Endothelial cell of umbilical vein (primary cell): ENCODE results near the gene TFDP1. TPM values are rescaled to one million over a fixed set of nuclear protein-coding genes. Genes with fewer than 3 reads are reported as not detected.

Experiments
- BruUV-seq: library from RNA; stranded (reverse); fragments of 400-500 nt; replicated peaks from 2 replicates; lab custom pipeline; 2021; lab: Mats Ljungman, UMichigan
- CTCF ChIA-PET: fragments of 300-600, 350-600 bp; sonication (Branson Sonifier 250); formaldehyde crosslinking; loops from one replicate; lab custom pipeline; 2021; ENCODE audit warnings: antibody characterized with exemption, inconsistent platforms; lab: Charles Lee
- POLR2A ChIA-PET: fragments of 300-600, 350-600 bp; sonication (Branson Sonifier 250); formaldehyde crosslinking; loops from one replicate; lab custom pipeline; 2021; ENCODE audit warnings: antibody characterized with exemption, inconsistent platforms; lab: Charles Lee
- DNase-seq: peaks from one replicate; pipeline ENCODE4 v3.0.0-alpha.2; 2011; ENCODE audit warnings: low read depth, low spot score
- FAIRE-seq: peaks from 2 replicates; lab custom pipeline; 2011; peaks lifted over from hg19 to GRCh38; lab: Jason Lieb, UNC
- H2AFZ ChIP-seq: 2 replicates; pipeline ENCODE4 v1.6.0; 2012; ENCODE audit warnings: low read depth, low read length, control low read depth, inconsistent platforms
- H3K27ac ChIP-seq: 2 replicates; pipeline ENCODE4 v1.5.1; 2011; ENCODE audit warnings: low read depth, mild to moderate bottlenecking, control low read depth, low read length, moderate library complexity; ENCODE audit not compliant: insufficient read depth
- H3K27me3 ChIP-seq, 2 experiments: 2 replicates each; pipeline versions ENCODE4 v1.6.0 to v1.6.1; 2011; ENCODE audit warnings: low read length in 2 of 2, mixed read lengths in 1 of 2; ENCODE audit not compliant: control insufficient read depth in 2 of 2, insufficient read depth in 2 of 2
- H3K36me3 ChIP-seq, 2 experiments: 2 replicates in 1 of 2; 3 replicates in 1 of 2; pipeline ENCODE4 v1.5.1; 2011; ENCODE audit warnings: low read length in 2 of 2, mild to moderate bottlenecking in 1 of 2, moderate library complexity in 1 of 2; ENCODE audit not compliant: control insufficient read depth in 2 of 2, insufficient read depth in 2 of 2; ENCODE audit errors: extremely low read depth in 1 of 2
- H3K4me1 ChIP-seq: 3 replicates; pipeline ENCODE4 v1.5.1; 2011; ENCODE audit warnings: mild to moderate bottlenecking, low read length; ENCODE audit not compliant: control insufficient read depth, insufficient read depth; ENCODE audit errors: extremely low read depth
- H3K4me2 ChIP-seq: 2 replicates; pipeline ENCODE4 v1.6.1; 2011; ENCODE audit warnings: low read length, control low read depth, mixed read lengths; ENCODE audit not compliant: insufficient read depth
- H3K4me3 ChIP-seq, 3 experiments: fragments of 200-600 bp in 1 of 3; sonication (generic), shearing (Covaris generic) in 1 of 3; replicated peaks in 1 of 3; 2 replicates each; pipeline ENCODE4 v1.5.1; 2011 to 2016; ENCODE audit warnings: control low read depth in 3 of 3, low read length in 3 of 3, mild to moderate bottlenecking in 2 of 3, inconsistent platforms in 1 of 3, low read depth in 1 of 3, moderate library complexity in 1 of 3; ENCODE audit not compliant: insufficient read depth in 1 of 3
- H3K79me2 ChIP-seq: 2 replicates; pipeline ENCODE4 v1.6.0; 2012; ENCODE audit warnings: low read length, inconsistent platforms; ENCODE audit not compliant: control insufficient read depth, insufficient read depth
- H3K9ac ChIP-seq: replicated peaks from 2 replicates; pipeline ENCODE3; 2011; ENCODE audit warnings: low read length, control low read depth; ENCODE audit not compliant: insufficient read depth; ENCODE audit errors: extremely low read depth
- H3K9me1 ChIP-seq: replicated peaks from 3 replicates; pipeline ENCODE4 v1.6.0; 2011; ENCODE audit warnings: mild to moderate bottlenecking, low read length; ENCODE audit not compliant: control insufficient read depth, insufficient read depth; ENCODE audit errors: extremely low read depth
- H3K9me3 ChIP-seq: replicated peaks from 2 replicates; pipeline ENCODE4 v1.5.1; 2012; ENCODE audit warnings: low read length, inconsistent platforms; ENCODE audit not compliant: control insufficient read depth, insufficient read depth
- H4K20me1 ChIP-seq: replicated peaks from 2 replicates; pipeline ENCODE3; 2011; ENCODE audit warnings: mild to moderate bottlenecking, low read length; ENCODE audit not compliant: control insufficient read depth, insufficient read depth; ENCODE audit errors: extremely low read depth
- EZH2 ChIP-seq: IDR thresholded peaks from 2 replicates; pipeline ENCODE4 v1.6.1; 2012; ENCODE audit warnings: borderline replicate concordance, low read depth, mild to moderate bottlenecking, moderate library complexity, low read length, inconsistent platforms; ENCODE audit not compliant: severe bottlenecking
- FOS ChIP-seq: IDR thresholded peaks from 2 replicates; pipeline ENCODE4 v1.6.1; 2011; ENCODE audit warnings: mild to moderate bottlenecking, low read length, moderate library complexity, borderline replicate concordance; ENCODE audit not compliant: insufficient read depth
- GATA2 ChIP-seq: IDR thresholded peaks from 2 replicates; pipeline ENCODE4 v1.7.0; 2011; ENCODE audit warnings: low read depth, mild to moderate bottlenecking, moderate library complexity, mixed read lengths, low read length; ENCODE audit not compliant: insufficient read length, insufficient read depth
- JUN ChIP-seq: IDR thresholded peaks from 2 replicates; pipeline ENCODE4 v1.6.1; 2011; ENCODE audit warnings: borderline replicate concordance, low read depth; ENCODE audit not compliant: insufficient read length, insufficient read depth
- MYC ChIP-seq: IDR thresholded peaks from one replicate; pipeline ENCODE4 v1.6.1; 2011; ENCODE audit warnings: mild to moderate bottlenecking, low read depth, low read length
- POLR2A ChIP-seq: IDR thresholded peaks from 2 replicates; pipeline ENCODE4 v1.6.1; 2012; ENCODE audit warnings: low read depth, mild to moderate bottlenecking, control low read depth, low read length
- POLR2AphosphoS5 ChIP-seq: IDR thresholded peaks from 2 replicates; pipeline ENCODE4 v1.6.1; 2012; ENCODE audit warnings: low read depth, mild to moderate bottlenecking, control low read depth, low read length, moderate library complexity; ENCODE audit not compliant: insufficient read depth
- dilution Hi-C: fragments of 300-500 bp; cut with MboI; formaldehyde crosslinking; loops from one replicate; pipeline ENCODE4 v1.15.0; 2019; ENCODE audit warnings: low sequenced_read_pairs; ENCODE audit not compliant: extremely low pct_ligation_motif_present
- intact Hi-C: fragments of 100-400 bp; cut with micrococcal nuclease; formaldehyde crosslinking; loops from one replicate; pipeline ENCODE4 v1.10.0; 2022
- polyA plus RNA-seq, 4 experiments: library from polyadenylated mRNA; depleted of rRNA in 3 of 4; stranded (reverse) in 3 of 4; unstranded in 1 of 4; fragments of >200 nt; gene quantifications; 2 replicates each; pipeline versions ENCODE4 v1.2.1 to v1.2.3, GENCODE V29; 2011 to 2012; ENCODE audit warnings: missing spikeins in 1 of 4
- total RNA-seq: library from RNA; stranded (reverse); gene quantifications from 2 replicates; pipeline ENCODE4 v1.2.3, GENCODE V29; 2021
- TF ChIP-seq, protein P1 (sequence below): IDR thresholded peaks from 2 replicates; pipeline ENCODE4 v1.6.1; 2011; ENCODE audit not compliant: insufficient read depth, insufficient read length
- TF ChIP-seq, protein P2 (sequence below), 2 donors: IDR thresholded peaks; 1 replicate in 1 of 2; 2 replicates in 1 of 2; pipeline ENCODE4 v1.5.1; 2011; ENCODE audit warnings: low read length in 2 of 2, mild to moderate bottlenecking in 2 of 2, moderate library complexity in 2 of 2, control low read depth in 1 of 2, inconsistent platforms in 1 of 2, low read depth in 1 of 2; ENCODE audit not compliant: insufficient read depth in 1 of 2; ENCODE audit errors: extremely low read depth in 1 of 2

The TFDP1 gene
- total and polyA plus RNA-seq, 2 donors (not counting 3 experiments of a cell fraction or from before 2014, with no cell fraction given) = 64.3 to 137 TPM

DNA sequence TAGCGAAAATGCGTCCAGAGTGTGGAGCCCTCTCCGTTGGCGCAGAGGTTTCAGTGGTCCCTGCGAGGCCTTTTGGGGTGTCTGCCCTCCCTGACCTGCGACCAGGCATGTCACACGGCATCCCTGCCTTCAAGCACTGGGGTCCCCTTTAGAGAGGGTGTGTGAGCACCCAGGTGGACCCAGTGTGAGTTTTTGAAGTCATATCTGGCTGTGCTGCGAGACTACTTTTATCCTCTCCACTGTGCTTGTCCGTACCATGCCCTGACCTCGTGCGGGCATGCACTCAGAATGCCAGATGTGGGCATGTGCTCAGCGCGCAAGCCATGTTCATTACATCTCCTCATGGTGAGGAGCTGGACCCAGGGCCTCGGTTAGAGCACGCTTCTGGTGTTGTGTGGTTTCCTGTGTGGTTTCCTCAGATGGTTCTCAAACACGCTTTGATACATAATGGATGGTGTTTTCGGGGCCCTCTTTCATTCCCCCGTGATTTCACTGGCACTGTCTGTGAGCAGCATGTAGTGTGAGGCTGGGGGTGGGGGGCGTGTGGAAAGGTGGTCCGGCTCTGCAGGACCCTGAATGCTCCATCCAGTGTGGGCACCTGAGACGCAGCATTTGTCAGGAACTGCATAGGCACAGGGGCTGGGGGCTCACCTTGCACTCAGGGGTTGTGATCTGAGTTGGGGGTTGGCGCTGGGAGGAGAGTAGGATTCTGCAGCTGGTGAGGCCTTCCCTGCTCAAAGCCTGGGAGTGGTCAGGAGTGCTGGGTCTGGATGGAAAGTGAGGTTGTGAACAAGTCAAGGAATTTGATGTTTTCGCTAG, 2.3 kb downstream of the TFDP1 start:
- BruUV-seq = no TSS peak
- no peaks in the 10 kb centered on the region for H4K20me1 ChIP-seq
- TF ChIP-seq POLR2AphosphoS5 (no peak), JUN (no peak), MYC (no peak), EZH2 (no peak), POLR2A (no peak), FOS (no peak), GATA2 (no peak)
- TF ChIP-seq, protein P1, sequence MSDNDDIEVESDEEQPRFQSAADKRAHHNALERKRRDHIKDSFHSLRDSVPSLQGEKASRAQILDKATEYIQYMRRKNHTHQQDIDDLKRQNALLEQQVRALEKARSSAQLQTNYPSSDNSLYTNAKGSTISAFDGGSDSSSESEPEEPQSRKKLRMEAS = no peak
- TF ChIP-seq, protein P2, sequence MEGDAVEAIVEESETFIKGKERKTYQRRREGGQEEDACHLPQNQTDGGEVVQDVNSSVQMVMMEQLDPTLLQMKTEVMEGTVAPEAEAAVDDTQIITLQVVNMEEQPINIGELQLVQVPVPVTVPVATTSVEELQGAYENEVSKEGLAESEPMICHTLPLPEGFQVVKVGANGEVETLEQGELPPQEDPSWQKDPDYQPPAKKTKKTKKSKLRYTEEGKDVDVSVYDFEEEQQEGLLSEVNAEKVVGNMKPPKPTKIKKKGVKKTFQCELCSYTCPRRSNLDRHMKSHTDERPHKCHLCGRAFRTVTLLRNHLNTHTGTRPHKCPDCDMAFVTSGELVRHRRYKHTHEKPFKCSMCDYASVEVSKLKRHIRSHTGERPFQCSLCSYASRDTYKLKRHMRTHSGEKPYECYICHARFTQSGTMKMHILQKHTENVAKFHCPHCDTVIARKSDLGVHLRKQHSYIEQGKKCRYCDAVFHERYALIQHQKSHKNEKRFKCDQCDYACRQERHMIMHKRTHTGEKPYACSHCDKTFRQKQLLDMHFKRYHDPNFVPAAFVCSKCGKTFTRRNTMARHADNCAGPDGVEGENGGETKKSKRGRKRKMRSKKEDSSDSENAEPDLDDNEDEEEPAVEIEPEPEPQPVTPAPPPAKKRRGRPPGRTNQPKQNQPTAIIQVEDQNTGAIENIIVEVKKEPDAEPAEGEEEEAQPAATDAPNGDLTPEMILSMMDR (IDR thresholded peaks at IDR 0.05; ENCODE audit: extremely low read depth in 1 of 2, insufficient read depth in 1 of 2, low read depth in 1 of 2, low read length in 2 of 2) = no peak
- no peaks in the 10 kb centered on the region for H3K27me3 ChIP-seq
- peaks cover 7% of the 10 kb centered on the region for H3K4me1 ChIP-seq
- no peaks in the 10 kb centered on the region for H3K9me1 ChIP-seq
- H3K9me3 ChIP-seq = no peaks in the 10 kb centered on the region
- H3K4me2 ChIP-seq = peak overlapping the region; percentile 2
- dilution Hi-C loops (no loop called here), intact Hi-C loops (no loop called here)
- peaks cover 57% of the 10 kb centered on the region for H3K79me2 ChIP-seq
- FAIRE-seq = no peak
- no peak overlapping the region for H2AFZ ChIP-seq
- H3K27ac ChIP-seq = no peak overlapping the region
- H3K9ac ChIP-seq = no peak overlapping the region
- no peak for DNase-seq
- peaks cover 3 to 8% of the 10 kb centered on the region in 2 experiments for H3K36me3 ChIP-seq
- POLR2A ChIA-PET = no interaction called here
- CTCF ChIA-PET = no interaction called here
- H3K4me3 ChIP-seq = no peak overlapping the region
